NCI-H128 (cell line): ENCODE data around the gene APPL2.

Source experiments
- DNase-seq: peaks from one replicate; lab custom pipeline; 2025; ENCODE audit not compliant: unreplicated experiment; lab: John Stamatoyannopoulos, UW

The APPL2 gene

GRCh38 chr12:105222726-105223351, 13.1 kb downstream of the APPL2 start:
- DNase-seq, result no peak

- DNase-seq, result no peak
Observed at GRCh38 chr12:105222284-105222655, 13.7 kb downstream of the APPL2 start.

GRCh38 chr12:105221583-105222283, 14.2 kb downstream of the APPL2 start:
- peak; percentile 85 for DNase-seq

- no peak for DNase-seq
Observed at GRCh38 chr12:105220929-105221290, 15.1 kb downstream of the APPL2 start.

DNA sequence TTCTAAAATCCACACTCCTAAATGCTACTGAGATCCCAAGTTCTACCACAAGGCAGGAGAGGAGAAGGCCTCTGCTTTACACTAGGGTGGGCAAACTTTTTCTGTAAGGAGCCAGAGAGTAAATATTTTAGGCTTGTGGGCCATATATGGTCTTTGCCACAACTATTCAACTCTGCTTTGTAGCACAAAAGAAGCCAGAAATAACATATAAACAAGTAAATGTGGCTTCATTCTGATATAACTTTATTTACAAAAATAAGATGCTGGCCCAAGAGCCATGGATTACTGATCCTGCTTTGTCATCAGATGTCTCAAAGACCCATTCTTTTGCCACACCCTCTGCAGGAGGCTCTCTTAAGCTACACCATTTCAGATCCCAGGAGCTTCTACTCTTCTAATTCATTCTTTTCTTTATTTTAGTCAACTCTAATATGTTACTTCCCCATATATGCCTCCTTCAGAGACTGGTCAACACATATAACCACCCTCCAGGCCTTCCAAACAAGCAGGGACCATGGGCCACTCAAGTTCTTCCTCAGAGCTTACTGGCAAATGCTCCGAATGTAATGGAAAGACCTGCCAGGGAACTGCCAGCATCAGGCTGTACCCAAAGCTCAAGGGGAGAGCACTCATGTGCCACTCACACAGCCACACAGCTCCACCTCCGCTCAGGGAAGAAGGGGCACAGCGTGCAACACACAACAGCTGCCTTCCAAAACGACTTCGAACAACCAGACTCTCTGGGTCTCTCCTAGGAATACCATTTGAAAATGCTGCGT, 15.6 kb downstream of the APPL2 start:
- DNase-seq, result no peak

DNA sequence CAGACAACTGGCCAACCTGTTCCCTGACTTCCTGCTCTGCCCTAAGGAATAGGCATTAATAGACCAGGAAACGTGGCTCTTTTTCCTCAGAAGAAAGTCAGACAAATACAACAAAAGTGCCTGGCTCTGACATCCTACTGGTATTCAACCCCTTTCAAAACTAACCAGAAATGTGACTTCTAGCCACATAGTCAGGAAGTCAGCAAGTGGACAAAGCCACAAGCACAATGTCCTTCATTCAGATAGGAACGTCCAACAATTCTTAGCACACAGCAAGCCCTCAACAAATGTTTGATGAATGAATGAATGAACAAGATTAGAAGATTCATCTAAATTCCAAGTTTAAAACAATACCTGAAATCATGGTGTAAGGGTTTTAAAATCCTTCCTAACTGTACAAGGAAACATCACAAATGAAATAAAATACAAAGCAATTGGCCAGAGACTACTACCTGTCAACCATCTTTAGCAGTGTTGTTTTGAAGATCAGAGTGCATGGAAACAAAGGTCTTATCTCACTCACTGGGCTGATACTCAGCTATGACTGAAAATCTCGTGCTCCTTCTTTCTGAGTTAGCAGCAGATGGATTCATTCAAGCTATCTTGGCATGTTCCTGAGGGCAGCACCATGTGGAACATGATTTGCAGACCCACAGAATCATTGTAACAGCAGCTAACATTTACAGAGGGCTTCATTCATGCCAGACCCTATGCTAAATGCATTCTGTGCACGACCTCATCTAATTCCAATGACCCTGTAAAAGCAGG, 16.5 kb downstream of the APPL2 start:
- DNase-seq, result no peak

DNA sequence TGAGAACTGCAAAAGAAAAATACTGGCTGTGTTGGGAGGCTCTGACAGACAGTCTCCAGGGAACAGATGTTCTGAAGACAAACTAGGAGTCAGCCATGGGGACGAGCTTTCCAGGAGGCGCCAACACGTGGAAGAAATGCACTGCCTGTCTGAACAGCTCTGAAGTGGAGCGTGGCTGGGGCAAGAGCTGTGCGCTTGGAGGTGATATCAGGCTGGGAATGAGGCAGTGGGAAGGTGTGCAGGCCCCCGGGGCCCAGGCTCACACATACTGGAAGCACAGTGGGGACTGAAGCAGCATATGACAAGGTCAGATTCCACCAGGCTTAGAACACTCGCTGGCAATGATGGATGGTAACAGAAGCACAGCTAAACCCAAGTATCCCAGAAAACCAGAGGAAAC, 17.5 kb downstream of the APPL2 start:
- no peak for DNase-seq

DNA sequence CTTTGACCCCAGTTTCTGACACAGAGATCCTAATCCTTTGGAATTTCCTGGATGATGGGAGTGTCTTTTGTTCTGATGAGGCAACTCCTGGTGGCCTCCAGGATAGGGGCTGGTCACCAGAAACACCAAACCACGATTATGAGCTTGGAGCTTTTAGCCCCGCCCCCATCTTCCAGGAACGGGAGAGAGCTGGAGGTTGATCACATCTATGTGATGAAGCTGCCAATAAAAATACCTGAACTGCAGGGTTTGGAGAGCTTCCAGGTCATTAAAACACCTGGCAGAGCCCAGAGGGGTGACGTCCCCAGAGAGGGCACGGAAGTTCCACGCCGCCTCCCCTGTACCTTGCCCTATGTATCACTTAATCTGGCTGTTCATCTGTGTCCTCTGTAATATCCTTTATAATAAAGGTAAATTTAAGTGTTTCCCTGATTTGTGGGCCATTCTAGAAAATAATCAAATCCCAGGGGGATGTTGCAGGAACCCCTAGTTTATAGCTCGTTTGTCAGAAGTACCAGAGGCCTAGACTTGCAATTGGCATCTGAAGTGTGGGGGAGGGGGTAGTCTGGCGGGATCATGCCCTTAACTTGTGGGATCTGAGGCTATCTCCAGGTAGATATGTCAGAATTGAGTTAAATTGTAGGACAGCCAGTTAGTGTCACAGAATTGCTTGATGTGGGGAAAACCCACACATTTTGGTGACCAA, 21.2 kb downstream of the APPL2 start:
- no peak for DNase-seq

DNA sequence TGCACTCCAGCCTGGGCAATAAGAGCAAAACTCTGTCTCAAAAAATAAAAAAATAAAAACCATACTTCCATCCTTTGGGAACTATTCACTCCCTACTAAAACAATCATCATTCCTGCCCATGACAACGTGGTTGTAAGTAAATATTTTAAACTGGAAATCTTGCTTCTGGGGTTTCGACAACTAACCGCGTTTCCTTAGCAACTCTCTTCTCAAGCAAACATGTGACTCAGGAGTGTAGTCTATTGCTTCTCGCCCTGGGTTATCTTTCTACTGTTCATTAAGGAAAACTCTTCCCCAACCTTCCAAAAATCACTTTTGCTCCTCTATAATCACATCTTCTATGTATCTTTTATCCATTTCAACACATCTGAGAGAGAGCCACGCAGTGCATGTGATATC, 21.8 kb downstream of the APPL2 start:
- no peak for DNase-seq

DNA sequence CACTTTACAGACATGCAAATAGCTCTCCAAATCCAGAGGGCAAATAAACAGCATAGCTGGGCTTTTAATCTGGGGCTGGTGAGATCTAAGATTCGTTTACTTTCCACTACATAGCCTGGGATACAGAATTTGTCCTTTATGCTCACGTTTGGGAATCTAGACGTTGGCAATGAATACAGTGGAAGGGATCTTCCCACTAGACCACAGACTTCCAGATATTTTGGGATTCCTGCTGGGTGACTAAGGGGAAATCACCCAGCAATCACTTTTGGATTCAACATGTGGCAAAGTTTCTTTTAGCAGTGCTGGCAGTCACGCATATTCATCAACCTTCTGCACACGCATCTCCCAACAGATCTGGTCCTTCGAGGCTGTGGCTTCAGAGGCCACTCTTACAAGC, 23.5 kb downstream of the APPL2 start:
- DNase-seq, result no peak

- no peak for DNase-seq
Observed at GRCh38 chr12:105209091-105209490, 26.9 kb downstream of the APPL2 start.

GRCh38 chr12:105206686-105207374, 29.1 kb downstream of the APPL2 start:
- no peak for DNase-seq

GRCh38 chr12:105205322-105206048, 30.5 kb downstream of the APPL2 start:
- no peak for DNase-seq

DNA sequence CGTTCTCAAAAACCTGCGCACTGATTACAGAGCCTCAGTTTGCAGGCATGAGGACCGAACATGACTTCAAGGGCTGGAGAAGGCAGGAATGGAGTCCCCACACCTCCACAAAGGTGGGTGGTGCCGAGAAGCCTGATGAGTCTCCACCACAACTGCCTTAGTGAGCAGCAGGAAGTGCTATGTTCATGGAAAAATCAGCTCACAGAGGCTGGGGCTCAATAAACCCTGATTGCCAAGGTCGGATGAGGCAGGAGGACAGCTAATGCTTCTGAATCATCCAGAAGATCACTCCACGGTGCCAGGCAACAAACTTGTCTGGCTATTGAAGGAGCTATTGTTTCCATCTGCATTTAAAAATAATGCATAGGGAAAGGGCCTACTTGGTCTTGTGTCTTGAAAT, 31.1 kb downstream of the APPL2 start:
- DNase-seq, result no peak

GRCh38 chr12:105204127-105204526, 31.8 kb downstream of the APPL2 start:
- DNase-seq, result no peak

GRCh38 chr12:105202202-105202601, 33.8 kb downstream of the APPL2 start:
- no peak for DNase-seq

DNA sequence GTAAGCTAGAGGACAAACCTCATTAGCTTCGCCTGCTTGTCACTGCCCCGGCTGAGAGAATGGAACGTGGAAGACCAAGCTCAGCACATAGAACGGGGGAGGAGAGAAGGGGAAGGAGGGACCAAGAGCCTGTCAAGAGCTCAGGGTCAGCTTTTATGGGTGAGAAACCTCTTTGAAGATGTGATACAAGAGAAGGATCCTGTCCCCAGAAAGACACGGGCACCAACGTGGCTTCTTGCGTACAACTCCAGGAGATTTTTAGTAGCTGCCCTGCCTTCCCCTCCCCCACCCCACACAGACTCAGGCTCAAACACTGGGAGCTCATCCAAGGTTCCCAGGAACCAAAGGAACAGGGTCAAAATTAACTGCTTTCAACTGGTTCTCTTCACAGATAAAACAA, 34.7 kb downstream of the APPL2 start:
- DNase-seq, result no peak

DNA sequence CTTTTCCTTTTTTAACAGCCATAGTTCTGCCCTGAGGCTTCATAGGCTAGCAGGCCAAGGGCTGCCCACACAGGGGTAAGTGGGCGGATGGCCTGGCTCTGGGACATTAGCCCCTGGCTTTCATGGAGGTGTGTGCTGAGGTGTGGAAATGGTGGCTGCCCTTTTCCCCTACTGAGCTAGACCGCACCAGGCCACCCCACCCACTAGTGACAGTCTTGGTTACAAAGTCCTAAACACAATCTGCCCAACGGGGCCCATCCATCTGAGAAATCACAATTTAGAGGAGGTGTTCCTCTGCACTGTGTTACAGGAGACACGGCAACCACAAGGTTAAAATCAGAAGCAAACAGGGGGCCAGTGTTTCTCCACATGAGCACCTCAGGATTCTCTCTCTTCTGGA, 35.6 kb downstream of the APPL2 start:
- no peak for DNase-seq

DNA sequence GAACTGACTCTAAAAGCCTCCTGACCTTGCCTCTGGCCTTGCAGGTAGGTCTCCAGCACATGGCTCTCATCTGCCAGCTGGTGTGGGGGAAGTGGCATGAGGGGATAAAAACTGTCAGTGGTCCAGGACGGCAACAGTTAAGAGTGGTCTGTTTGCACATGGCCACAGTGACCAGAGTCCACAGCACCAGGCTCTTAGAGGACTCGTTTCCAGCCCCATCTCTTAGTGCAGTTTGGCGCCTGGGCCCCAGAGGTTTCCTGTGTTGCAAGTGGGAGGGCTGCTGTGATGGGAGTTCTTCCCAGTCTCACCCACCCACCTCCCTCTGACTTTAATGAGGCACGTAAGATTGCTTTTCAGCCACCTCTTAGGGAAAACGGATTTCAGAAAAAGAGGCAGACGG, 37.0 kb downstream of the APPL2 start:
- DNase-seq, result no peak

- no peak for DNase-seq
Observed at GRCh38 chr12:105196090-105196489, 39.9 kb downstream of the APPL2 start.
